ENCODE results near the gene PSME3. TPM values are rescaled to one million over a fixed set of nuclear protein-coding genes. Genes with fewer than 3 reads are reported as not detected.

PSME3 gene
- total RNA-seq, 1 experiment from 2014 or later = 195 TPM

DNA sequence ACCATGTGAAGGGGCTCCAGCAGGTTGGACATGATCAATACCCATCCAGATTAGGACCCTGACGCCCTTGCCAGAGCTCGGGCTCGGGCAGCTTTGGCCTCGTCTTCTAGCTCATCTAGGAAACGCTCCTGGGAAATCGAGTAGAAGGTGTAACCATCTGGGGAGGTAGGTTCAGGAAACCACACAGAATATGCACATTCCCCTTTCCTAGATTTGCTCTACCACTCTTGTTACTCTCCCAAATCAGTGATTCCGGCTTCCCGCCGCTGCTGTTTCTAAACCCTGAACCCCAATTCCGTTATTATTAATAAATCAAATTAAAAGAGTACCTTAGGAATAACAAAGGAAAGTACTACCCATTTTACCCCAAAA, 35.2 kb upstream of the PSME3 start:
- no peaks in the 10 kb centered on the region for H3K27me3 Mint-ChIP-seq (ENCODE audit: insufficient read depth, unreplicated experiment)
- CTCF ChIA-PET = interaction anchor here (0.7 to 1.9 kb wide), 5 partner anchors 22 to 220 kb away, joined by 3 to 11 read pairs (median 4); partner anchors contain the start of genes BECN1 and PSMC3IP
- Histone ChIP-seq H3K27me3 (replicated peaks; ENCODE audit: control insufficient read depth, insufficient read depth, low read length) (no peaks in the 10 kb centered on the region), H3K4me3 (ENCODE audit: low read depth, low read length) (peak overlapping the region; percentile 72), H3K4me1 (peaks cover 17% of the 10 kb centered on the region), H3K9me3 (no peaks in the 10 kb centered on the region), H3K36me3 (ENCODE audit: control insufficient read depth, insufficient read depth, low read length) (0 out of 2 replicates have a peak, but pooled peaks cover 1% of the 10 kb centered on the region)
- peak overlapping the region; percentile 71 for H3K27ac Mint-ChIP-seq (ENCODE audit: unreplicated experiment)
- H3K4me3 Mint-ChIP-seq (ENCODE audit: unreplicated experiment) = peak overlapping the region; percentile 77
- H3K4me1 Mint-ChIP-seq (ENCODE audit: low read depth, unreplicated experiment) = peaks cover 8% of the 10 kb centered on the region
- intact Hi-C loops (cut with micrococcal nuclease; ENCODE audit: unreplicated experiment) = no loop called here
- TSS peak; percentile 90 for BruUV-seq (replicated peaks)
- TF ChIP-seq, protein P1, sequence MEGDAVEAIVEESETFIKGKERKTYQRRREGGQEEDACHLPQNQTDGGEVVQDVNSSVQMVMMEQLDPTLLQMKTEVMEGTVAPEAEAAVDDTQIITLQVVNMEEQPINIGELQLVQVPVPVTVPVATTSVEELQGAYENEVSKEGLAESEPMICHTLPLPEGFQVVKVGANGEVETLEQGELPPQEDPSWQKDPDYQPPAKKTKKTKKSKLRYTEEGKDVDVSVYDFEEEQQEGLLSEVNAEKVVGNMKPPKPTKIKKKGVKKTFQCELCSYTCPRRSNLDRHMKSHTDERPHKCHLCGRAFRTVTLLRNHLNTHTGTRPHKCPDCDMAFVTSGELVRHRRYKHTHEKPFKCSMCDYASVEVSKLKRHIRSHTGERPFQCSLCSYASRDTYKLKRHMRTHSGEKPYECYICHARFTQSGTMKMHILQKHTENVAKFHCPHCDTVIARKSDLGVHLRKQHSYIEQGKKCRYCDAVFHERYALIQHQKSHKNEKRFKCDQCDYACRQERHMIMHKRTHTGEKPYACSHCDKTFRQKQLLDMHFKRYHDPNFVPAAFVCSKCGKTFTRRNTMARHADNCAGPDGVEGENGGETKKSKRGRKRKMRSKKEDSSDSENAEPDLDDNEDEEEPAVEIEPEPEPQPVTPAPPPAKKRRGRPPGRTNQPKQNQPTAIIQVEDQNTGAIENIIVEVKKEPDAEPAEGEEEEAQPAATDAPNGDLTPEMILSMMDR (IDR thresholded peaks at IDR 0.05; ENCODE audit: insufficient read depth in 1 of 2, low read depth in 1 of 2, low read length in 1 of 2, severe bottlenecking in 1 of 2, unreplicated experiment in 1 of 2) = no peak
- H3K36me3 Mint-ChIP-seq (ENCODE audit: insufficient read depth, unreplicated experiment) = peaks cover 6% of the 10 kb centered on the region
- POLR2A ChIA-PET = interaction anchor here (0.5 to 2.0 kb wide), 6 partner anchors 25 to 514 kb away, joined by 3 to 12 read pairs (median 7); partner anchors contain the start of genes BECN1, RPL27 and VPS25
- H3K9me3 Mint-ChIP-seq (ENCODE audit: unreplicated experiment) = no peaks in the 10 kb centered on the region
- no peak for DNase-seq

DNA sequence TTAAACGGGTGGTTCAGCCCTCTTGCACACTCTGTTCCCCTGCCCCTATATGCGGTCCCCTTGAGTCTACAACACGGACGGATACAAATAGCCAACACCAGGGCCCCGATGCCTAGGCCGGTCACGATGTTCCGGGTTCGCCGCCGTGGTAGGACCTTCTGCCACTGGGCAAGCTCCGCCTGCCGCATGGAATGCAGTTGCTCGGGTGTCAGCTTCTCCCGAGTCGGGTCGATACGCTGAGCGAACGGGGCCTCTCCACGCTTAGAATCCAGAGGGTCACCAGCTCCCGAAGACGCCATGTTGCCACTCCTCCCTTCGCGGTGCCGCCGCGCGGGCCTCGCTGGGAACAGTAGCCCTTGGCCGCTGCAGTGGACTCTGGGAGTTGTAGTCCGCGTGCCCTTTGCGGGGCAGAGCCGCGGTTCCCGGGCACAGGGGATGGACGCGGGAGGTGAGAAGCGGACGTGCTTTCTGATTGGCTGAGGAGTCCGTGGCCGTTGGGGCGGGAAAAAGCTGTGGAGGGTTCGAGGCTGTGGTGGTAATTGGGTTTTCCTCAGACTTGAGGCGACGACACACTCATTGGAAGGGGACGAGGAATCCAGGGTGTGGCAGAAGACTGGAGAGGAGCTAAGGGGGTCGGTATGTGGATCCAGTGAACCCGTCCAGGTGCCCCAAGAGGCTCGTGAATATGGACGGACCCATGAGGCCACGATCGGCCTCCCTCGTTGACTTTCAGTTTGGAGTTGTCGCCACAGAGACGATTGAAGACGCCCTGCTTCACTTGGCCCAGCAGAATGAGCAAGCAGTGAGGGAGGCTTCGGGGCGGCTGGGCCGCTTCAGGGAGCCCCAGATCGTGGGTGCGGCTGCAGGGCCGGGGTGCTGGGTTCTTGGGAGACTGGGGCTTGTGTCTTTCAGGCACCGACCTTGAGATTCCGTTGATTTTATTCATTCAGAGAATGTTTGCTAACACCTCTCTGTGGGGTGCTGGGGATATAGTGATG, 34.5 kb upstream of the PSME3 start, which contains the start of the genes CNTD1 and COA3:
Gene CNTD1, plus strand, starts transcription at position 479 of the 998 bp plus-strand sequence. Its CDS starts 207 bp downstream, at position 686.
Gene COA3, minus strand, starts transcription at position 322 of the 998 bp plus-strand sequence. Its CDS starts 23 bp downstream, at position 299.
- Histone ChIP-seq H3K9me3 (no peaks in the 10 kb centered on the region), H3K27me3 (replicated peaks; ENCODE audit: control insufficient read depth, insufficient read depth, low read length) (no peaks in the 10 kb centered on the region), H3K4me3 (ENCODE audit: low read depth, low read length) (peak within 1 kb of the TSS; percentile 72), H3K4me1 (peaks cover 23% of the 10 kb centered on the region), H3K36me3 (ENCODE audit: control insufficient read depth, insufficient read depth, low read length) (0 out of 2 replicates have a peak, but pooled peaks cover 1% of the 10 kb centered on the region)
- TF ChIP-seq, protein P1 (IDR thresholded peaks at IDR 0.05; ENCODE audit: insufficient read depth in 1 of 2, low read depth in 1 of 2, low read length in 1 of 2, severe bottlenecking in 1 of 2, unreplicated experiment in 1 of 2) = peak in 1 of 2 experiments; percentile 1
- H3K4me1 Mint-ChIP-seq (ENCODE audit: low read depth, unreplicated experiment) = peaks cover 8% of the 10 kb centered on the region
- peak within 1 kb of the TSS; percentile 71 for H3K27ac Mint-ChIP-seq (ENCODE audit: unreplicated experiment)
- BruUV-seq (replicated peaks) = no TSS peak
- CTCF ChIA-PET = interaction anchor here (0.7 to 1.9 kb wide), 5 partner anchors 22 to 221 kb away, joined by 3 to 11 read pairs (median 4); partner anchors contain the start of genes BECN1 and PSMC3IP
- intact Hi-C loops (cut with micrococcal nuclease; ENCODE audit: unreplicated experiment) = no loop called here
- DNase-seq = peak; percentile 93
- peak within 1 kb of the TSS; percentile 77 for H3K4me3 Mint-ChIP-seq (ENCODE audit: unreplicated experiment)
- POLR2A ChIA-PET = interaction anchor here (0.5 to 2.0 kb wide), 6 partner anchors 25 to 514 kb away, joined by 3 to 12 read pairs (median 7); partner anchors contain the start of genes BECN1, RPL27 and VPS25
- H3K9me3 Mint-ChIP-seq (ENCODE audit: unreplicated experiment) = no peaks in the 10 kb centered on the region
- no peaks in the 10 kb centered on the region for H3K27me3 Mint-ChIP-seq (ENCODE audit: insufficient read depth, unreplicated experiment)
- peaks cover 6% of the 10 kb centered on the region for H3K36me3 Mint-ChIP-seq (ENCODE audit: insufficient read depth, unreplicated experiment)

All from Caco-2 (cell line).